K562 treated with DMSO at 1 percent for 24 hours (cell line): ENCODE measurements around the gene GLA. TPM values are rescaled to one million over a fixed set of nuclear protein-coding genes. Genes with fewer than 3 reads are reported as not detected.

Experiments
- total RNA-seq: library from RNA; unstranded; fragments of 300-600 nt; gene quantifications from 2 replicates; pipeline ENCODE4 v1.2.3, GENCODE V29; 2022; ENCODE audit warnings: low read depth; ENCODE audit not compliant: insufficient read depth

Gene GLA
- 48.6 and 53.0 TPM in 2 replicates for total RNA-seq

GRCh38 chrX:101407748-101408531 is at the start of gene GLA, which contains the start of gene HNRNPH2:
Gene GLA, minus strand, starts transcription at chrX:101407925. Its CDS starts 22 bp downstream, at chrX:101407903.
Gene HNRNPH2, plus strand, starts transcription at chrX:101408222. Its CDS starts 3,767 bp downstream, at chrX:101411989.

GRCh38 chrX:101390664-101391525 is 16.8 kb downstream of the GLA start, which contains the start of gene RPL36A:
Gene RPL36A, plus strand, starts transcription at chrX:101391011. Its CDS starts 33 bp downstream, at chrX:101391044.

DNA sequence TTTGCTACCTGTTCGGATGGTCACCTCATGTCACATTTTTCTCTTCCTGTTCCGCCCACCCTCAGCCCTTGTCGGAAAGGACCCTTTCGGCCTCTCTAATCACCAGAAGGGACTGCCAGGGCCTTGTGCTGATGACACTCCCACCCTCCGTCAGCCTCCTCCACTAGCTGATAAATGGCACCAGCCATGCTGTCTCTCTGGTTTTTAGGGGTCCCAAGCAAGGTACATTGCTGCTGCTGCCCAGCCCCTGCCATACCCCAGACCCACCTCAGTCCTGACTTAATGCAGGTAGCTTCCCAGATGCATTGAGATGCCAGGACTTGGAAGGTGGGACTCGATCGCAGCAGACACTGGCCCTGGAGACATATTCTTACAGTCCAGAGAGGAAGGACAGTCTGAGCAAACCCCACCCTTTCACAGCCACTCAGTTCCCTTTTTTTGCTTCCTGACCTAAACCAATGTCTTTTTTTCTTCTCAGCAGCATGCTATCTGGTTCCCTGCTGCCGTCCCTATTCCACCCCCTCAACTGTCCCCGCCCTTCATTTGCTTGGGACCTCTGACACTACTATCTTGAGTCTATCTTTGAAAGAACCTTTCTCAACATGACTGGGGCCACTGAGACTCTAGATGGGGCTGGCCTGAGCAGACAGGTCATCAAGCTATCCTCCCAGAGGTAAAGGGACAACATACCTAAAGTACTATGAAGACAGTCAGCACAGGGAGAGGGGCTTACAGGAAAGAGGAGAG is 21.8 kb downstream of the GLA start, which contains the start of gene BTK:
Gene BTK (minus strand): TSS at position 397 of the 747 bp plus-strand sequence. CDS start 10,907 bp downstream, outside the sequence.

GRCh38 chrX:101348452-101349192 is 59.1 kb downstream of the GLA start, which contains the start of gene TIMM8A:
Gene TIMM8A, minus strand, starts transcription at chrX:101348742. Its CDS starts 78 bp downstream, at chrX:101348664.

Other genes starting within 250 kb of the GLA start
- gene DRP2, start 188.1 kb downstream of the GLA start, total RNA-seq: 0.19 and 0.22 TPM in 2 replicates
- not detected in 2 replicates for gene TAF7L, start 116.6 kb downstream of the GLA start, total RNA-seq
- 7.6 TPM in 2 replicates for gene TIMM8A, start 59.2 kb downstream of the GLA start, total RNA-seq
- 24.7 and 28.3 TPM in 2 replicates for gene BTK, start 21.7 kb downstream of the GLA start, total RNA-seq
- gene RPL36A, start 16.9 kb downstream of the GLA start, total RNA-seq: 4,527 and 4,949 TPM in 2 replicates
- 34.6 and 39.8 TPM in 2 replicates for gene HNRNPH2, start 297 bp upstream of the GLA start, total RNA-seq
- not detected in 2 replicates for gene ARMCX4, start 77.5 kb upstream of the GLA start, total RNA-seq
- 0.96 TPM in 1 of 2 replicates, not detected in the other for gene ARMCX1, start 142.6 kb upstream of the GLA start, total RNA-seq
- 20.5 and 26.2 TPM in 2 replicates for gene ARMCX6, start 210.1 kb upstream of the GLA start, total RNA-seq
- 19.6 and 25.5 TPM in 2 replicates for gene ARMCX3, start 215.2 kb upstream of the GLA start, total RNA-seq